ENCODE results near the gene PDE4C. TPM values are rescaled to one million over a fixed set of nuclear protein-coding genes. Genes with fewer than 3 reads are reported as not detected.

PDE4C gene
- total and polyA plus RNA-seq, 11 donors: 0.16 to 4.6 (median 1.1) TPM; not detected in 1

DNA sequence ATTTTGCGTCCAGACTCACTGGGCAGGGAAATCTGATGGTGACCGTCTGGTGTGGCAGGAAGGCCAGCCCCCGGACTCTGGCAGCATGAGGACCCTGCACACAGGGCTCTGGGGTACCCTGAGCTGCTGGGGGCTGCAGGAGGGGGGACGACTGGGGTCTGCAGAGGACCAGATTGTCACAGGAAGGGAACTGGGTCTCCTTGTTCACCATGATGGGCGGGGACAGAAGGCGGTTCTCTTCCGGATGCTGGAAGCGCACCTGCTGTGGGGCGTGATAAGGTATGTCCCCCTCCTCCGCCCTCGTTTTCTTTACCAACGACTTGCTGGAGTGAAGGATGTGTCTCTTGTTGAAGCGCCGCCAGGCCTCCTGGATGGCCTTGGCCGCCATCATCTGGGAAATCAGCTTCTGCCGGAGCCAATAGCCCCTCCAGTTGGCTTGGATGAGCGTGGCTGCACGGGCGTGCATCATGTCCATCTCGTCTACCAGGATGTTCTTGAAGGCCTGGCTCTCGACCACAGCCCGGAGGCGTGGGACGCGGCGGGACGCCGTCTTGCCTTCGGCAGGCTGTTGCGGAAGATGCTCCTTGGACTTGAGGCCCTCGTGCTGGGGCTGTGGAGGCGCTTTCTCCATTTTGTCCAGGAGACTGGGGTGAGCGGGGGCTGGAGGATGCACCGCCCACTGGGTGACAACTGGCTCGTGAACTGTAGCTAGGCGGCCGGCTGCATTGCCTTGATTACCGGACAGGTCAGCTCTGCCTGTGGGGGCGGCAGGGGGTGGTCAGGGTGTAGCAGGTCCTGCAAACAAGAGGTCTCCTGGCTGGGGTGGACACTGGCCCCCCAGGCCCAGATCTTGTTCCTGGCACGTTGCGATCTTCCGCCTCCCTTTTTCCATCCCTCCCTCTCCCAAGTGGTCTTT is 40.8 kb upstream of the PDE4C start:
- Histone ChIP-seq H3K4me3 (no peak overlapping the region), H3K27me3 (no peaks in the 10 kb centered on the region), H3K4me1 (no peaks in the 10 kb centered on the region), H3K27ac (no peak overlapping the region), H3K36me3 (peaks cover 0 to 58% (median 33%) of the 10 kb centered on the region in 9 donors), H3K9me3 (no peaks in the 10 kb centered on the region)
- no peak for DNase-seq
- intact Hi-C loops (cut with DNase I): no loop called here
- ATAC-seq: peak in 1 of 4 donors; percentile 16
- 91 to 95% (median 94%) methylated on average over 17 to 42 of the region's 42 CpGs for WGBS, 4 donors
- TF ChIP-seq, protein P1, sequence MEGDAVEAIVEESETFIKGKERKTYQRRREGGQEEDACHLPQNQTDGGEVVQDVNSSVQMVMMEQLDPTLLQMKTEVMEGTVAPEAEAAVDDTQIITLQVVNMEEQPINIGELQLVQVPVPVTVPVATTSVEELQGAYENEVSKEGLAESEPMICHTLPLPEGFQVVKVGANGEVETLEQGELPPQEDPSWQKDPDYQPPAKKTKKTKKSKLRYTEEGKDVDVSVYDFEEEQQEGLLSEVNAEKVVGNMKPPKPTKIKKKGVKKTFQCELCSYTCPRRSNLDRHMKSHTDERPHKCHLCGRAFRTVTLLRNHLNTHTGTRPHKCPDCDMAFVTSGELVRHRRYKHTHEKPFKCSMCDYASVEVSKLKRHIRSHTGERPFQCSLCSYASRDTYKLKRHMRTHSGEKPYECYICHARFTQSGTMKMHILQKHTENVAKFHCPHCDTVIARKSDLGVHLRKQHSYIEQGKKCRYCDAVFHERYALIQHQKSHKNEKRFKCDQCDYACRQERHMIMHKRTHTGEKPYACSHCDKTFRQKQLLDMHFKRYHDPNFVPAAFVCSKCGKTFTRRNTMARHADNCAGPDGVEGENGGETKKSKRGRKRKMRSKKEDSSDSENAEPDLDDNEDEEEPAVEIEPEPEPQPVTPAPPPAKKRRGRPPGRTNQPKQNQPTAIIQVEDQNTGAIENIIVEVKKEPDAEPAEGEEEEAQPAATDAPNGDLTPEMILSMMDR (IDR thresholded peaks at IDR 0.05): no peak
- TF ChIP-seq POLR2A (IDR thresholded peaks at IDR 0.05): no peak

DNA sequence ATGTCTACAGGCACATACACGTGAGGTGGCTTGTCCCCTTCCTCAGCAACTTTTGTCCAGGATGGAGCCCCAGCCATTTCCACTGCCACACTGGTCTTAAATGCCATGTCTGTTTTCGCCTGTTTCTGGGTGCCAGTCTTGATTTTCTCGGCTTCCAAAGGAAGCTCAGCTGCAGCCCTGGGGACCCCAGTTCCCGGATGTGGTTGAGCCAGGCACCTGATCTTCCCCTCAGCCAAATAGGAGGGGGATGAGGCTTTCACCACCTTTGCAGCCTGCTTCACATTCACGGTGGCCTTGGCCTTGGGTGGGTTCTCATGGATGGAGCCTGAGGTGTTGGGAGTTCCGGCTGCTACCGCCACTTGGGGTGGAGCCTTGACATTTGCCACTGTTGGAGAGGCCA is 39.3 kb upstream of the PDE4C start:
- Histone ChIP-seq H3K4me3 (no peak overlapping the region), H3K4me1 (no peaks in the 10 kb centered on the region), H3K27me3 (no peaks in the 10 kb centered on the region), H3K27ac (no peak overlapping the region), H3K36me3 (peaks cover 0 to 58% (median 33%) of the 10 kb centered on the region in 9 donors), H3K9me3 (no peaks in the 10 kb centered on the region)
- intact Hi-C loops (cut with DNase I): no loop called here
- DNase-seq (no peak), ATAC-seq (no peak)
- 92 to 94% (median 94%) methylated on average over 7 of the region's 7 CpGs for WGBS, 4 donors
- TF ChIP-seq, protein P1 (IDR thresholded peaks at IDR 0.05): no peak
- no peak for TF ChIP-seq POLR2A (IDR thresholded peaks at IDR 0.05)

DNA sequence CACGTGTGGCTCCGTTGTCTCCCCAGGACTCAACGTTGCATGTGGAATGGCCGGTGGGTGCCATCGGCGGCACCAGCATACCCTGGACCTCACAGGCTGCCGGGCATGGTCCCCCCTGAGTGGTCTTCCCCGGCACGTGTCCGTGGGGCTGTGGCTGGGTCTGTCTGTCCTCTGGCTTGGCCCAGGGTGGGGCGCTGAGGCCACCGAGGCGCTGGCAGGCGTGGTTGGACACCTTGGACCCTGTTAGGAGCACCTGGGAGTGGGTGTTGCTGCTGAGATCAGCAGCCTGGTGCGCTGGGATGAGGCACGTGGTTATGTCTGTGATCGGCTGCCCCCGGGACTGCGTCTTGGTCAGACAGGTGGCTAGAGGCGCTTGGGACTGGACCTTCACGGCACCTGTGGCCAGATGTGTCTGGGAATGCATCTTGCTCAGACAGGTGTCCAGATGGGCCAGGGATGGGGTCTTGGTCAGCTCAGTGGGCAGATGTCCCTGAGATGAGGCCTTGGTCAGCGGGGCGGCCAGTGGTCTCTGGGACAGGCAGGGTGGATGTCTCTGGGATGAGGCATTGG is 38.8 kb upstream of the PDE4C start:
- H3K27me3 ChIP-seq: no peaks in the 10 kb centered on the region
- peaks cover 0 to 58% (median 33%) of the 10 kb centered on the region in 9 donors for H3K36me3 ChIP-seq
- no peaks in the 10 kb centered on the region for H3K9me3 ChIP-seq
- no peak overlapping the region for H3K27ac ChIP-seq
- H3K4me1 ChIP-seq: no peaks in the 10 kb centered on the region
- intact Hi-C loops (cut with DNase I): loop anchor here in 1 of 10 donors (5.0 kb wide), 1 partner anchor 137 kb away; no protein-coding TSS in a partner anchor
- DNase-seq (no peak), ATAC-seq (no peak)
- H3K4me3 ChIP-seq: no peak overlapping the region
- WGBS, 4 donors: 90 to 96% (median 95%) methylated on average over 11 to 23 of the region's 23 CpGs
- TF ChIP-seq, protein P1 (IDR thresholded peaks at IDR 0.05): no peak
- TF ChIP-seq POLR2A (IDR thresholded peaks at IDR 0.05): no peak

Measured in heart left ventricle (tissue), 16 donors.